Measurements from ENCODE around the gene PRXL2A.

DNA sequence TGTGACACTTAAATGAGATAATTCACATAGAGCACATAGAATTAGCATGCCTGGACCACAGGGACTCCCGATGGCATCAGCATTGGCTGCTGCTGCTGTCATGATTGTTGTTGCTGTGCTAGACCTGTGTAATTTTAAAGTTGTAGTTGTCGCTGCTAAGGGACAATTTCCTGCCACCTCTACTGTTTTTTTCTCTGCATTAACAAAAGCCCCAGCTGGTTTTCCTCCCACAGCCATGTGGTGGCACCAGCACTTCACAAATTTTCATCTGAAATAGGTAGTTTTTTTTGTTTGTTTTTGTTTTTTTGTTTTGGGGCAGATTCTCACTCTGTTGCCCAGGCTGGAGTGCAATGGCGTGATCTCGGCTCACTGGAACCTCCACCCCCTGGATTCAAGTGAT, 25.4 kb upstream of the PRXL2A start:
- TF ChIP-seq CTCF (IDR thresholded peaks at IDR 0.05 in 4 of 5, conservative IDR thresholded peaks at IDR 0.05 in 1 of 5) (peak; percentile 18 to 63 (median 49)), POLR2A (IDR thresholded peaks at IDR 0.05) (no peak)
